Stimulated activated CD4-positive, alpha-beta T cell treated with anti-CD3 and anti-CD28 coated beads, Interleukin-2, amount 100 ng/mL, for 24 hours (primary cell): ENCODE measurements around the gene KIF25.
"Not testable (repeated sequence)": the region's sequence is repeated elsewhere in the genome, so short reads cannot be mapped to it uniquely, and the experiment has no call there.

Experiments used
- DNase-seq, 2 donors: peaks; one replicate each; pipeline ENCODE4 v3.0.0-alpha.2; 2020

The KIF25 gene

GRCh38 chr6:168073937-168074730 is 76.7 kb downstream of the KIF25 start:
- DNase-seq, result no peak

- DNase-seq, result no peak
These were observed 77.7 kb downstream of the KIF25 start for GRCh38 chr6:168075216-168075615.

DNA sequence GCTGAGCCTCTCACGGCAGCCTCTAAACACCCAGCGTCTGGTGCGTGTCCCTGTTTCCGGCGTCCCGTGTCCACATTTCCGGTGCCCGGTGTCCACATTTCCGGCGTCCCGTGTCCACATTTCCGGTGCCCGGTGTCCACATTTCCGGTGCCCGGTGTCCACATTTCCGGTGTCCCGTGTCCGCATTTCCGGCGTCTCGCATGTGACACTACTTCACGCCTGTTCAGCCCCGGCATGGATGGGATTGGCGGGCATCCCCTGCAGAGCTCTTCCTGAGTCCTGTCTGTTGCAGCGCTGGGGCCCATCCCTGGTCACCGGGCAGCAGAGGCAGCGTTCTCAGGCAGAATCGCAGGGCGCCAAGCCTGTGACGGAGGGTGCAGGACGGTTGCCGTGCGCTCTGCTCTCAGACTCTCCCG is 78.3 kb downstream of the KIF25 start:
- DNase-seq, result no peak

GRCh38 chr6:168077401-168077800 is 79.9 kb downstream of the KIF25 start:
- DNase-seq, result not testable (repeated sequence)

DNA sequence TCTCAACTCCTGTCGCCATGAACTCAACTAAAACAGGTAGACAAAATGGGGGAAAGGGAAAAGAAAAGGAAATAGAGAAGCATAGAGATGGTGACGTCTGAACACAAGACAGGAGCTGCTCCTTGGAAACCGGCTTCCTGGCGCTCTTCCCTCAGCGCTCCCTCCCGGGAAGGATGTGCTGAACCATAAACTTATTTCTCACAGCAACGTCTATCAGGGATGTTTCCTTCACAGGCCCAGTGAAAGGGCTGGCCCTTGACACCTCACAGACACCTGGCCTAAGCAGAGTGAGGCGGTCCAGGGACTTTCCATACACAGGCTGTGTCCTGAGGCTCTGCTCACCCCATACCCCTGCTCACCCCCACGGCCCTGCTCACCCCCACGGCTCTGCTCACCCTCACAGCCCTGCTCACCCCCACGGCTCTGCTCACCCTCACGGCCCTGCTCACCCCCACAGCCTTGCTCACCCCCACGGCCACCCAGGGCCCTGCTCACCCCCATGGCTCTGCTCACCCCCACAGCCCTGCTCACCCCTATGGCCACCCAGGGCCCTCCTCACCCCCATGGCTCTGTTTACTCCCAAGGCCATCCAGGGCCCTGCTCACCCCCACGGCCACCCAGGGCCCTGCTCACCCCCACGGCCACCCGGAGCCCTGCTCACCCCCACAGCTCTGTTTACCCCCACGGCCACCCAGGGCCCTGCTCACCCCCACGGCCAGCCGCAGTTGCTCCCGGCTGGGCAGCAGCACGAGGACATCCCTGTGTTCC is 80.9 kb downstream of the KIF25 start:
- no peak for DNase-seq

GRCh38 chr6:168078943-168079405 is 81.5 kb downstream of the KIF25 start, which contains the start of gene FRMD1:
TSS of gene FRMD1 (minus strand) at chr6:168079212. CDS start at chr6:168079094, 118 bp downstream.
- no peak for DNase-seq

- no peak for DNase-seq
These were observed 83.1 kb downstream of the KIF25 start for GRCh38 chr6:168080393-168081077.

GRCh38 chr6:168081858-168082546 is 84.5 kb downstream of the KIF25 start:
- no peak for DNase-seq

GRCh38 chr6:168082860-168083513 is 85.5 kb downstream of the KIF25 start:
- no peak for DNase-seq

- DNase-seq, result no peak
These were observed 86.0 kb downstream of the KIF25 start for GRCh38 chr6:168083514-168083885.

DNA sequence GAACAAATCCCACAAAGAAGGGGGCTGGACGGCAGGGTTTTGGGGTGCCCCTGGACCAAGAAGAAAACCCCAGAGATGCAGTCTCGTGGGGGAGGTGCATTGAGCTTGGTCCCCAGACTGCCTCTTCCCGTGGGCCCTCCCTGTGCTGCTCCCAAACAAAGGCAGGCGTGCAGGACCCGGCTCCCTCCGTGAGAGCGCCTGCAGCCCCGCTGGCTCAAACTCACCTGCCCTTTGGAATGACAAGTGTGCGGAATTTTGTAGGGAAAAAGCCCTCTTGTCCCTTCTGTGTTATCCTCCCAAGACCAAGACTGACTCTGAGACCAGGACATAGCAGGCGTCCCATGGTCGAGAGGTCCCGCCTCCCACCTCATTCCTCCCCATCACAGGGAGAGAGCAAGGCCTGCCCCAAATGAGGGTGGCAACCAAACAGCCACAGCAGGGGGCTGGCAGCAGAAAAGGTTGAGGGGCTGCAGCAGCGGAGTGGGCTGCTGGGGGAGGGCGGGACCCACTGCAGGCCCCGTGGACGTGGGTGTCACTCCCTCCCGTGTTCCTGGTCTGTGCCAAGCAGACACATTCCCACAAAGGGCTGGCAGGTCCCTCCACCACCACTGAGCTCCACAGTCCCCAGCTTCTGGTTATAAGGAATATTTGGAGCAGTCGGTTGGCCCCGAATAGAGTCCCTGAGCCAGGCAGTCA is 87.1 kb downstream of the KIF25 start:
- no peak for DNase-seq

GRCh38 chr6:168086066-168086465 is 88.6 kb downstream of the KIF25 start:
- no peak for DNase-seq

GRCh38 chr6:168086616-168087015 is 89.1 kb downstream of the KIF25 start:
- no peak for DNase-seq

DNA sequence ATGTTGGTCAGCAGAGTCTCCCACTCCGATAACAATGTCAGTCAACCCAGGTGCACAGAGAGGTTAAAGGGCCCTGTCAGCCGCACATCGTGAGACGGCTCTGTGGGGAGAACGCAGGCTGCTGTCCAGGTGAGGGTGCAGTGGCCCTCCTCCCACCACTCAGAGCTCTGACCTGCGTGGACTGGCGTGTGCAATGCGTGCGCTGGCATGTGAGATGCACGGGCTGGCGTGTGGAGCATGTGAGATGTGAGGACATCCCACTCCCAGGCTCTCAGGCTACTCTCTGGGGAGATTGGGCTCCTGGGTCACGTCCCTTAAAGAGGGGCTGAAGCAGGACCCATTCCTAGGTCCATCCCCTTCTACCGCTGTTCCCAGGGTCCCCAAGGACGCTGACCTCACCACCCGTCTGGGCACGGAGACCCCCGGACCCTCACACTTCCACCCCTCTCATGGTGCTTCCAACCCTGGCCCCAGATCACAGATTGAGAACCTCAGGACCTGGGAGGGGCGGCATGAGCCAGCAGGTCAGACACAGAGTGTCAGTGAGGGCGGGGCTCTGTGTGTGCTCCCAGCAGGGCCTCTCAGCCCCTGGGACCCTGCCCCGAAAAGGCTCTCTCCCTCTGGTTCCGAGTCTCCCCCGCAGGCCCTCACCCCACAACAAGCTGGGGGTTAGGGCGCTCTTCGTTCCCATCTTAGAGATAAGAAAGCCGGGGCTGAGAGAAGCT is 90.1 kb downstream of the KIF25 start:
- DNase-seq, result no peak

- no peak for DNase-seq
These were observed 90.9 kb downstream of the KIF25 start for GRCh38 chr6:168088161-168089053.

DNA sequence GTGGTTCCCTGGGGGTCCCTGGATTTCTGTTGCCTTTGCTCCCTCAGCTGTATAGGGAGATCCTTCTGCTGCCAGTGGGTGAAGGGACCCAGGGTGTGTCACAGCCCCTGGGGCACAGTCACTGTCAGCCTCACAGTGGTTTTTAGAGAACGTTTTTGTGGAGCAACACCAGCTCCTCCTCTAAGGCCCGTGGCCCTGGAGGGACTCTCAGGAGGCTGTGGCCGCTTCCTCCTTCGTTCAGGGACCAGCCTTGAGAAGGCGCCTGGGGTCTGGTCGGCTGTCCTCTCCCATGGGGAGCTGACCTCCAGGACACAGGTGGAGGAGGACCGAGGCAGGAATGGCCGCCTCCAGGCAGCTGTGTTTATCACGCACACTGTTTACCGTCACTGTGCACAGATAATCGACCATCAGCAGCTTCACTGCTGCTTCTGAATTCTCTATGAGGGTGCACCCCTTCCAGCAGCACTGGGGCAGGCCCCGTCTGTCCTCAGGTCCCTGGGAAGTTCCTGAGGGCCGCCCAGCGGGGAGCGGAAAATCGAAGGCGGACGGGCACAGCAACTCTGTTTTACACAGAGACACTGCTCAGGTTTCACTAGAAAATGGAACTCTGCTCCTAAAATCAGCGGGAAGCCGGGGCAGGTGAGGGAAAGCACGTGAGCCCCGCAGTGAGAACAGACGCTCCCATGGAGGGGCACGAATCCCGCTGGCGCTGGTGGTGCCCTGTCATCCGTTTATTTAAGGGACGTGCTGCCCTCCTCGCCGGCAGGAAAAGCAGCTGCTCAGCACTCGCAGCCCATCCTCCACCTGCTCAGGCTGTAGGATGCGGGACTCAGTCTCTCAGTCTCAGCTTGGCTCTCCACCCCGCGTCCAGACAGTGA is 92.0 kb downstream of the KIF25 start:
- no peak for DNase-seq

DNA sequence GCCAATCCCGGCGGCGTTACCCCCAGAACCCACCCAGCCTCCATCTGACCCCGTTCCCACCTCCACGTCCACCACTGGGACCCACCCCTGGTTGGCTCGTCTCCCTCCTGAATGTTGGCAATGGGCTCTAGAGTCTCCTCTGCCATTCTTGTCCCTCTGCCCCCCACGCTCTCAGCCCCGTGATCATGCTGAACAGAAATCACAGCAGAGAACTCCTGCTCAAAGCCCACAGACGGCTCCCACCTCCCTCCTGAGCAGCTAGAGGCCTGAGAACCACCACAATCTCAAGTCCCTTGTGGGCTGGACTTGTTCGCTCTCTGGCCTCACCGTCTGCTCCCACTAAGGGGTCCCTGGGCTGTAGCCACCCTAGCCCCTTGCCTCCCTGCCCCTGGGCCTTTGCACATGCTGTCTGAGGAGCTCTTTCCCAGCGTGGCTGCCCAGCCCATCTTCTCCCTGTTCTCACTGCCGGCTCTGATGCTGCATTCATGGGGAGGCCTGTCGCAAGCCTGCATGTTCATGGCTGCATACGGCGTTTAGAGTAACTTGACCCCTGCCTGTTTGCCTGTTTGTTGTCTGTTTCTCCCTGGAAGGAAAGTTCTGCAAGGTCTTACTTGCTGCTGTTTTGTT is 92.7 kb downstream of the KIF25 start:
- no peak for DNase-seq

GRCh38 chr6:168090706-168091105 is 93.2 kb downstream of the KIF25 start:
- DNase-seq, result no peak
